T-cell (primary cell): ENCODE measurements around the gene HELZ. TPM values are rescaled to one million over a fixed set of nuclear protein-coding genes. Genes with fewer than 3 reads are reported as not detected.

Experiments used
- ATAC-seq, 4 experiments: fragments of 200-7000 bp in 3 of 4; fragments of 150-1000 bp in 1 of 4; cut with Tn5 transposase; replicated peaks in 1 of 4; 1 replicate in 3 of 4; 2 replicates in 1 of 4; pipeline ENCODE4 v1.10.0; 2021; ENCODE audit warnings: moderate library complexity in 3 of 4, mild to moderate bottlenecking in 2 of 4, moderate number of reproducible peaks in 1 of 4
- CTCF ChIA-PET, 2 donors: fragments of 300-600 bp; sonication (Branson Sonifier 250); formaldehyde crosslinking; loops; one replicate each; lab custom pipeline; 2022; ENCODE audit warnings: antibody characterized with exemption in 2 of 2; lab: Charles Lee
- POLR2A ChIA-PET, 2 donors: fragments of 300-600 bp; sonication (Branson Sonifier 250); formaldehyde crosslinking; loops; one replicate each; lab custom pipeline; 2022; ENCODE audit warnings: antibody characterized with exemption in 2 of 2; lab: Charles Lee
- DNase-seq, 35 experiments: peaks; one replicate each; pipeline versions ENCODE4 v3.0.0 to v3.0.0-alpha.2; 2013 to 2023
- H3K27ac ChIP-seq: one replicate; pipeline ENCODE4 v1.5.1; 2013; ENCODE audit warnings: low read length
- H3K27me3 ChIP-seq, 2 experiments: replicated peaks in 1 of 2; 1 replicate in 1 of 2; 2 replicates in 1 of 2; pipeline versions ENCODE4 v1.6.1 to v1.7.0; 2013; ENCODE audit warnings: low read length in 1 of 2, mixed read lengths in 1 of 2; ENCODE audit not compliant: control insufficient read depth in 2 of 2, insufficient read depth in 2 of 2; ENCODE audit errors: extremely low read depth in 1 of 2
- H3K36me3 ChIP-seq, 2 donors: 1 replicate in 1 of 2; 2 replicates in 1 of 2; pipeline versions ENCODE4 v1.6.1 to v1.7.0; 2013; ENCODE audit warnings: low read length in 1 of 2; ENCODE audit not compliant: control insufficient read depth in 2 of 2, insufficient read depth in 1 of 2; ENCODE audit errors: extremely low read depth in 1 of 2
- H3K4me1 ChIP-seq, 2 experiments: 1 replicate in 1 of 2; 2 replicates in 1 of 2; pipeline versions ENCODE4 v1.6.1 to v1.7.0; 2013; ENCODE audit warnings: low read length in 2 of 2, mixed read lengths in 1 of 2; ENCODE audit not compliant: insufficient read depth in 2 of 2, control insufficient read depth in 1 of 2; ENCODE audit errors: extremely low read depth in 1 of 2
- H3K4me3 ChIP-seq, 2 donors: 1 replicate in 1 of 2; 2 replicates in 1 of 2; pipeline versions ENCODE4 v1.5.1 to v1.7.0; 2013; ENCODE audit warnings: mild to moderate bottlenecking in 2 of 2, low read length in 1 of 2, moderate library complexity in 1 of 2; ENCODE audit not compliant: control insufficient read depth in 1 of 2; ENCODE audit errors: extremely low read depth in 1 of 2
- H3K9me3 ChIP-seq: 2 replicates; pipeline ENCODE4 v1.7.0; 2013
- H3K27ac Mint-ChIP-seq, 2 donors: one replicate each; pipeline ENCODE4 v1.8.0; 2020 to 2021; ENCODE audit warnings: mild to moderate bottlenecking in 2 of 2, mixed read lengths in 2 of 2
- H3K27me3 Mint-ChIP-seq, 2 donors: one replicate each; pipeline ENCODE4 v1.8.0; 2021 to 2022; ENCODE audit warnings: mixed read lengths in 2 of 2
- H3K36me3 Mint-ChIP-seq: one replicate; pipeline ENCODE4 v1.8.0; 2021; ENCODE audit warnings: mixed read lengths
- H3K4me1 Mint-ChIP-seq, 3 donors: one replicate each; pipeline ENCODE4 v1.8.0; 2020 to 2022; ENCODE audit warnings: mixed read lengths in 3 of 3, mild to moderate bottlenecking in 1 of 3
- H3K4me3 Mint-ChIP-seq, 3 donors: one replicate each; pipeline ENCODE4 v1.8.0; 2020 to 2022; ENCODE audit warnings: mild to moderate bottlenecking in 3 of 3, mixed read lengths in 3 of 3, moderate library complexity in 3 of 3
- H3K9me3 Mint-ChIP-seq, 3 donors: one replicate each; pipeline ENCODE4 v1.8.0; 2020 to 2022; ENCODE audit warnings: mixed read lengths in 3 of 3
- WGBS: methylation state at CpG from one replicate; pipeline ENCODE4 v1.1.5; 2013; ENCODE audit warnings: missing lambda C conversion rate; ENCODE audit not compliant: insufficient coverage; 5-methylcytosine and 5-hydroxymethylcytosine counted together
- total RNA-seq, 35 experiments: library from RNA in 6 of 35; stranded (reverse) in 6 of 35; fragments of 120-200 nt in 1 of 35; gene quantifications; one replicate each; pipeline versions ENCODE4 v1.2.1 to v1.2.4 and lab custom pipeline; 2013 to 2026

HELZ gene
- total RNA-seq, 5 donors from 2014 or later (not counting 1 experiment from before 2014, with no cell fraction given), result 76.0 to 115 (median 91.6) TPM

GRCh38 chr17:67040652-67041051 is 204.3 kb downstream of the HELZ start:
- ATAC-seq, result no peak
- Mint-ChIP-seq H3K36me3 (no peaks in the 10 kb centered on the region), H3K9me3 (no peaks in the 10 kb centered on the region), H3K27ac (no peak overlapping the region), H3K4me3 (no peak overlapping the region), H3K4me1 (no peaks in the 10 kb centered on the region), H3K27me3 (peaks cover 6 to 8% of the 10 kb centered on the region in 2 donors)
- no peak overlapping the region for H3K27ac ChIP-seq
- H3K4me1 ChIP-seq, result no peaks in the 10 kb centered on the region
- DNase-seq, result no peak
- H3K36me3 ChIP-seq, result no peaks in the 10 kb centered on the region
- CTCF ChIA-PET, result no interaction called here
- H3K9me3 ChIP-seq, result no peaks in the 10 kb centered on the region
- WGBS, result 52% methylated on average over 2 of the region's 6 CpGs
- H3K4me3 ChIP-seq, result no peak overlapping the region
- POLR2A ChIA-PET, result no interaction called here
- peaks cover 0 to 9% of the 10 kb centered on the region in 2 experiments for H3K27me3 ChIP-seq

GRCh38 chr17:67038861-67039365 is 206.1 kb downstream of the HELZ start:
- Mint-ChIP-seq H3K27ac (no peak overlapping the region), H3K9me3 (no peaks in the 10 kb centered on the region), H3K4me1 (no peaks in the 10 kb centered on the region), H3K4me3 (no peak overlapping the region), H3K27me3 (peaks cover 6 to 19% of the 10 kb centered on the region in 2 donors), H3K36me3 (no peaks in the 10 kb centered on the region)
- ATAC-seq, result no peak
- no peak overlapping the region for H3K4me3 ChIP-seq
- no peaks in the 10 kb centered on the region for H3K9me3 ChIP-seq
- CTCF ChIA-PET, result no interaction called here
- H3K4me1 ChIP-seq, result no peaks in the 10 kb centered on the region
- peaks cover 0 to 7% of the 10 kb centered on the region in 2 experiments for H3K27me3 ChIP-seq
- WGBS, result 100% methylated on average over 1 of the region's 5 CpGs
- no peak for DNase-seq
- H3K27ac ChIP-seq, result no peak overlapping the region
- no peaks in the 10 kb centered on the region for H3K36me3 ChIP-seq
- POLR2A ChIA-PET, result no interaction called here

GRCh38 chr17:67035131-67036083 is 209.6 kb downstream of the HELZ start:
- Mint-ChIP-seq H3K36me3 (no peaks in the 10 kb centered on the region), H3K9me3 (no peaks in the 10 kb centered on the region), H3K27ac (no peak overlapping the region), H3K4me1 (no peaks in the 10 kb centered on the region), H3K4me3 (no peak overlapping the region), H3K27me3 (peaks cover 6 to 19% of the 10 kb centered on the region in 2 donors)
- no peak for DNase-seq
- 62% methylated on average over 9 of the region's 11 CpGs for WGBS
- no peaks in the 10 kb centered on the region for H3K4me1 ChIP-seq
- no peak overlapping the region for H3K27ac ChIP-seq
- CTCF ChIA-PET, result no interaction called here
- H3K36me3 ChIP-seq, result no peaks in the 10 kb centered on the region
- H3K27me3 ChIP-seq, result peaks cover 0 to 6% of the 10 kb centered on the region in 2 experiments
- no peak overlapping the region for H3K4me3 ChIP-seq
- H3K9me3 ChIP-seq, result no peaks in the 10 kb centered on the region
- POLR2A ChIA-PET, result no interaction called here
- no peak for ATAC-seq

- Mint-ChIP-seq H3K4me1 (no peaks in the 10 kb centered on the region), H3K27me3 (peaks cover 6 to 19% of the 10 kb centered on the region in 2 donors), H3K4me3 (no peak overlapping the region), H3K9me3 (no peaks in the 10 kb centered on the region), H3K27ac (no peak overlapping the region), H3K36me3 (no peaks in the 10 kb centered on the region)
- DNase-seq, result no peak
- POLR2A ChIA-PET, result no interaction called here
- 95% methylated on average over 7 of the region's 9 CpGs for WGBS
- H3K9me3 ChIP-seq, result no peaks in the 10 kb centered on the region
- H3K4me3 ChIP-seq, result no peak overlapping the region
- peaks cover 0 to 3% of the 10 kb centered on the region in 2 experiments for H3K27me3 ChIP-seq
- no peak overlapping the region for H3K27ac ChIP-seq
- H3K36me3 ChIP-seq, result no peaks in the 10 kb centered on the region
- CTCF ChIA-PET, result no interaction called here
- no peak for ATAC-seq
- no peaks in the 10 kb centered on the region for H3K4me1 ChIP-seq
Observed at GRCh38 chr17:67033613-67034012, 211.4 kb downstream of the HELZ start.

GRCh38 chr17:67032985-67033384 is 212.0 kb downstream of the HELZ start:
- no peaks in the 10 kb centered on the region for H3K36me3 ChIP-seq

GRCh38 chr17:67032382-67032781 is 212.6 kb downstream of the HELZ start:
- H3K27me3 ChIP-seq, result peaks cover 0 to 3% of the 10 kb centered on the region in 2 experiments
- Mint-ChIP-seq H3K4me3 (no peak overlapping the region), H3K27me3 (peaks cover 6 to 17% of the 10 kb centered on the region in 2 donors), H3K9me3 (no peaks in the 10 kb centered on the region), H3K27ac (no peak overlapping the region), H3K36me3 (no peaks in the 10 kb centered on the region), H3K4me1 (no peaks in the 10 kb centered on the region)
- WGBS, result 93% methylated on average over 14 of the region's 14 CpGs
- no peaks in the 10 kb centered on the region for H3K36me3 ChIP-seq
- no peak for DNase-seq
- no peak overlapping the region for H3K4me3 ChIP-seq
- ChIA-PET POLR2A (no interaction called here), CTCF (no interaction called here)
- H3K27ac ChIP-seq, result no peak overlapping the region
- ATAC-seq, result no peak
- no peaks in the 10 kb centered on the region for H3K9me3 ChIP-seq
- no peaks in the 10 kb centered on the region for H3K4me1 ChIP-seq

More at GRCh38 chr17:67032985-67033384, 212.0 kb downstream of the HELZ start:
- Mint-ChIP-seq H3K27me3 (peaks cover 6 to 19% of the 10 kb centered on the region in 2 donors), H3K4me1 (no peaks in the 10 kb centered on the region), H3K9me3 (no peaks in the 10 kb centered on the region), H3K4me3 (no peak overlapping the region), H3K36me3 (no peaks in the 10 kb centered on the region), H3K27ac (no peak overlapping the region)
- ATAC-seq (no peak), DNase-seq (no peak)
- Histone ChIP-seq H3K4me3 (no peak overlapping the region), H3K27ac (no peak overlapping the region), H3K4me1 (no peaks in the 10 kb centered on the region), H3K27me3 (peaks cover 0 to 3% of the 10 kb centered on the region in 2 experiments), H3K9me3 (no peaks in the 10 kb centered on the region)
- ChIA-PET CTCF (no interaction called here), POLR2A (no interaction called here)
- 100% methylated on average over 1 of the region's 13 CpGs for WGBS
